ENCODE measurements around the gene WWOX.

GRCh38 chr16:79062336-79062735 lies 962.9 kb downstream of the WWOX start:
- TF ChIP-seq, protein P1, sequence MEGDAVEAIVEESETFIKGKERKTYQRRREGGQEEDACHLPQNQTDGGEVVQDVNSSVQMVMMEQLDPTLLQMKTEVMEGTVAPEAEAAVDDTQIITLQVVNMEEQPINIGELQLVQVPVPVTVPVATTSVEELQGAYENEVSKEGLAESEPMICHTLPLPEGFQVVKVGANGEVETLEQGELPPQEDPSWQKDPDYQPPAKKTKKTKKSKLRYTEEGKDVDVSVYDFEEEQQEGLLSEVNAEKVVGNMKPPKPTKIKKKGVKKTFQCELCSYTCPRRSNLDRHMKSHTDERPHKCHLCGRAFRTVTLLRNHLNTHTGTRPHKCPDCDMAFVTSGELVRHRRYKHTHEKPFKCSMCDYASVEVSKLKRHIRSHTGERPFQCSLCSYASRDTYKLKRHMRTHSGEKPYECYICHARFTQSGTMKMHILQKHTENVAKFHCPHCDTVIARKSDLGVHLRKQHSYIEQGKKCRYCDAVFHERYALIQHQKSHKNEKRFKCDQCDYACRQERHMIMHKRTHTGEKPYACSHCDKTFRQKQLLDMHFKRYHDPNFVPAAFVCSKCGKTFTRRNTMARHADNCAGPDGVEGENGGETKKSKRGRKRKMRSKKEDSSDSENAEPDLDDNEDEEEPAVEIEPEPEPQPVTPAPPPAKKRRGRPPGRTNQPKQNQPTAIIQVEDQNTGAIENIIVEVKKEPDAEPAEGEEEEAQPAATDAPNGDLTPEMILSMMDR (IDR thresholded peaks at IDR 0.05; ENCODE audit: borderline replicate concordance, extremely low read depth, low read length, poor library complexity, severe bottlenecking) = no peak
- TF ChIP-seq EZH2 (IDR thresholded peaks at IDR 0.05; ENCODE audit: borderline replicate concordance, low read depth, low read length, severe bottlenecking) = no peak
